Gastroesophageal sphincter (tissue), 3 donors: ENCODE results near the gene B4GALNT2.

Experiments used
- POLR2A ChIP-seq, 2 donors: fragments of 450-650 bp; IDR thresholded peaks; one replicate each; pipeline ENCODE4 v1.6.1; 2017; ENCODE audit warnings: antibody characterized with exemption in 2 of 2, mild to moderate bottlenecking in 2 of 2, moderate library complexity in 1 of 2
- POLR2AphosphoS5 ChIP-seq: sonication (generic); formaldehyde crosslinking; IDR thresholded peaks from one replicate; pipeline ENCODE4 v1.6.1; 2017; ENCODE audit warnings: antibody characterized with exemption
- TF ChIP-seq, protein P1 (sequence below), 4 experiments: fragments of 200-600 bp in 2 of 4; fragments of 450-650 bp in 2 of 4; sonication (generic) in 1 of 4; IDR thresholded peaks; one replicate each; pipeline ENCODE4 v1.5.1; 2017 to 2019; ENCODE audit warnings: antibody characterized with exemption in 4 of 4, mild to moderate bottlenecking in 2 of 4, moderate library complexity in 2 of 4

- no peak for TF ChIP-seq POLR2A (IDR thresholded peaks at IDR 0.05)
- TF ChIP-seq, protein P1, sequence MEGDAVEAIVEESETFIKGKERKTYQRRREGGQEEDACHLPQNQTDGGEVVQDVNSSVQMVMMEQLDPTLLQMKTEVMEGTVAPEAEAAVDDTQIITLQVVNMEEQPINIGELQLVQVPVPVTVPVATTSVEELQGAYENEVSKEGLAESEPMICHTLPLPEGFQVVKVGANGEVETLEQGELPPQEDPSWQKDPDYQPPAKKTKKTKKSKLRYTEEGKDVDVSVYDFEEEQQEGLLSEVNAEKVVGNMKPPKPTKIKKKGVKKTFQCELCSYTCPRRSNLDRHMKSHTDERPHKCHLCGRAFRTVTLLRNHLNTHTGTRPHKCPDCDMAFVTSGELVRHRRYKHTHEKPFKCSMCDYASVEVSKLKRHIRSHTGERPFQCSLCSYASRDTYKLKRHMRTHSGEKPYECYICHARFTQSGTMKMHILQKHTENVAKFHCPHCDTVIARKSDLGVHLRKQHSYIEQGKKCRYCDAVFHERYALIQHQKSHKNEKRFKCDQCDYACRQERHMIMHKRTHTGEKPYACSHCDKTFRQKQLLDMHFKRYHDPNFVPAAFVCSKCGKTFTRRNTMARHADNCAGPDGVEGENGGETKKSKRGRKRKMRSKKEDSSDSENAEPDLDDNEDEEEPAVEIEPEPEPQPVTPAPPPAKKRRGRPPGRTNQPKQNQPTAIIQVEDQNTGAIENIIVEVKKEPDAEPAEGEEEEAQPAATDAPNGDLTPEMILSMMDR (IDR thresholded peaks at IDR 0.05): no peak
- TF ChIP-seq POLR2AphosphoS5: no peak
Measured at GRCh38 chr17:49200423-49201083, 68.0 kb downstream of the B4GALNT2 start.
